HTERT RPE-1 (cell line): ENCODE data around the gene ZNF121.

ENCODE experiments used
- in situ Hi-C: fragments of 300-500 bp; cut with MboI; formaldehyde crosslinking; loops from 4 replicates; pipeline ENCODE4 v1.14.3; 2020; ENCODE audit warnings: low sequenced_read_pairs

Gene ZNF121

DNA sequence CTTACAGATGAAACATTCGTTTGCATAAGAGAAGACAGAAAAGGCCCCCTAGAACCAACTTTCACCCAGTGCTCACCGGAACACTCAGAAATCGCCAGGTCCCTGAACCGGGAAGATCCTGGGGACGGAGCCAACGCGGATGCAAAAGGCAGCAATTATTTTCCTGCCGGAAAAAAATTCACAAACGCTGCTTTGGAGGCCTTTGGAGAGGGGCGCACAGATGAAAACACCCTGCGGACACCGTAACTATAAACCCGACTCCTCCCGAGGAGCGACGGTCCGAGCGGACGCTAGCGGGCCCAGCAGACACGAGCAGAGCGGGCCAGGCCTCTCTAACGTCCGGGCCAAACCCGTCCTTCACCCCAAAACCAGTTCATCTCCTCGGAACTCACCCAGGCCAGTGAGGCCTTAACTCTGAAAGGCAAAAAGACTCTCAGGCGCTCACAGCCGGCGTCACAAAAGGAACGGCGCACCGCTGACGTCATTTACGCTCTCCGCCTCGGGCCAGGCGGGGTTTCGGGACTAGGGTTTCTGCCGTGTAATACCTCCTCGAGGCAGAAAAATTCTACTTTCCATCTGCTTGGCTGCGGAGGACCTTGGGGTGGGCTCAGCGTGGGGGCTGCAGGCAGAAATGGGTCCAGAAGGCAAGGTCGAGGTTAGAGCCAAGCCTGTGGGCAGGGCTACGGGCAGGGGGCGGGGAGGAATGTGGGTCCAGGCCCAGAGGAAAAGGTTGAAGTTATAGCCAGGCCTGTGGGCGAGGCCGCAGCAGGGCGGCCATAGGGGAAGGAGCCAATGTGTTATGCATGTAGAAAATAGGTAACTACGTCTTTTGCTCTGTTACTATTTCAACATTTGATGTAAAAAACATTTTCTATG lies 45.9 kb downstream of the ZNF121 start, which contains the start of gene ZNF426:
Gene ZNF426 (minus strand): TSS at position 463 of the 876 bp plus-strand sequence. CDS start 2,413 bp downstream, outside the sequence.
- in situ Hi-C loops = no loop called here

GRCh38 chr19:9535934-9536333 lies 48.4 kb downstream of the ZNF121 start:
- in situ Hi-C loops = no loop called here

DNA sequence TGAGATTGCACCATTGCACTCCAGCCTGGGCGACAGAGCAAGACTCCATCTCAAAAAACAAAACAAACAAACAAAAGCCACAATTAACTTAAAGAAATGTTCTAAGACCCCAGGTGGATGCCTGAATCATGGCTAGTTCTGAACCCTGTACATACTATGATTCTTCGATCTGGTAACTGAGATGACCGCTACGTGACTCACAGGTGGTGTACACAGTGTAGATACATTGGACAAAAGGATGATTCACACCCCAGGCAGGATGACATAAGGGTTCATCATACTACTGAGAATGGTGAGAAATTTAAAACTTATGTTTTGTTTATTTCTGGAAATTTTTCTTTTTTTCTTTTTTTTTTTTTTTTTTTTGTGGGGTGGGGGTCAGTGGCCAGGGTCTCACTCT lies 52.4 kb downstream of the ZNF121 start:
- in situ Hi-C loops = no loop called here

DNA sequence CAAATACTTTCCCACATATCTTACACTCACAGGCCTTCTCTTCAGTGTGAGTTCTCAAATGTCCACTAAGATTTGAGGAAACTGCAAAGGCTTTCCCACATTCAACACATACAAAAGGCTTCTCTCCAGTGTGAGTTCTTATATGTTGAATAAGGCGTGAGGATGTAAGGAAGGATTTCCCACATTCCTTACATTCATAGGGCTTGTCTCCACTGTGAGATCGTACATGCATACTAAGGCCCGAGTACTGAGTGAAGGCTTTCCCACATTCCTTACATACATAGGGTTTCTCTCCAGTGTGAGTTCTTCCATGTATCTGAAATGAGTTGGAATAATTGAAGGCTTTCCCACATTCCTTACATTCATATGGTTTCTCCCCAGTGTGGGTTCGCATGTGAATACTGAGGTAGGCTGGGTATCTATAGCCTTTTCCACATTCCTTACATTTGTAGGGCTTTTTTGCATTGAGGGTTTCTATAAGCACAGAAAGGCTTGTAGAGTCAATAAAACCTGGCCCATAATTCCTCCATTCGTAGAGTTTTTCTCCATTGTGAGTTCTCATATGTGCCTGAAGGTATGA lies 55.5 kb downstream of the ZNF121 start:
- in situ Hi-C loops = no loop called here

DNA sequence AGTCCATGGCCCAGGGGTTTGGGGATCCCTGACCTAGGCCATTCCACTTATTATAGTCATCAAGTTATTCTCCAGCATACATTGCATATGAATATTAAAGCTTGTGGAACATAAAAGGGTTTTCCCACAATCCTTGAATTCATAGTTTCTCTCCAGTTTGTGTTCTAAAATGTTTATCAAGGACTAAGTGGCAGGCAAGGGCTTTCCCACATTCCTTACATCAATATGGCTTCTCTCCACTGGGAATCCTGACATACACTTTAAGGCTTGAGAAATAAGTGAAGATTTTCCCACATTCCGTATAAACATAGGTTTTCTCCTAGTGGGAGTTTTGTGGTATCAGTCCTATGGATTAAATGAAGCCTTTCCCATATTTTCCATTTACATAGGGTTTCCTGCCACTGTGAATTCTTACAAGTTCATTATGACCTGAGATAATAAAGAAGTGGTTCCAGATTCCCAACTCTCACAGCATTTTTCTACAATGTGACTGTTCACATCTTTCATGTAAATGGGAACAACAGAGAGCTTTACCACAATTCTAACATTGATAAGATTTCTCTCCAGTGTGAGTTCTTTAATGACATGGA lies 60.3 kb downstream of the ZNF121 start:
- in situ Hi-C loops = no loop called here
